CD14-positive monocyte (primary cell): ENCODE measurements around the gene TEX38. TPM values are rescaled to one million over a fixed set of nuclear protein-coding genes. Genes with fewer than 3 reads are reported as not detected.
"Not testable (repeated sequence)": the region's sequence is repeated elsewhere in the genome, so short reads cannot be mapped to it uniquely, and the experiment has no call there.

Experiments
- DNase-seq, 3 donors: peaks; one replicate each; pipeline ENCODE4 v3.0.0-alpha.2; 2011 to 2022
- H2AFZ ChIP-seq: 2 replicates; pipeline ENCODE4 v1.6.0; 2012; ENCODE audit warnings: mild to moderate bottlenecking, low read depth, low read length, inconsistent platforms; ENCODE audit not compliant: insufficient read depth, poor library complexity, severe bottlenecking
- H3K27ac ChIP-seq, 2 donors: 1 replicate in 1 of 2; 2 replicates in 1 of 2; pipeline ENCODE4 v1.5.1; 2012 to 2013; ENCODE audit warnings: low read length in 2 of 2, control low read depth in 1 of 2, inconsistent platforms in 1 of 2, low read depth in 1 of 2, mild to moderate bottlenecking in 1 of 2
- H3K27me3 ChIP-seq, 2 donors: one replicate each; pipeline versions ENCODE4 v1.6.0 to v1.6.1; 2011 to 2013; ENCODE audit warnings: low read length in 2 of 2; ENCODE audit not compliant: control insufficient read depth in 2 of 2, insufficient read depth in 2 of 2
- H3K36me3 ChIP-seq, 2 donors: replicated peaks in 1 of 2; 1 replicate in 1 of 2; 2 replicates in 1 of 2; pipeline versions ENCODE4 v1.5.1 to v1.6.1; 2012 to 2013; ENCODE audit warnings: low read length in 2 of 2, control low read depth in 1 of 2, inconsistent platforms in 1 of 2, mild to moderate bottlenecking in 1 of 2; ENCODE audit not compliant: insufficient read depth in 2 of 2, control insufficient read depth in 1 of 2
- H3K4me1 ChIP-seq, 2 donors: 1 replicate in 1 of 2; 2 replicates in 1 of 2; pipeline versions ENCODE4 v1.5.1 to v1.6.1; 2012 to 2013; ENCODE audit warnings: low read length in 2 of 2, control low read depth in 1 of 2, inconsistent platforms in 1 of 2, mild to moderate bottlenecking in 1 of 2, moderate library complexity in 1 of 2; ENCODE audit not compliant: insufficient read depth in 2 of 2, control insufficient read depth in 1 of 2
- H3K4me2 ChIP-seq: replicated peaks from 2 replicates; pipeline ENCODE3; 2012; ENCODE audit warnings: low read length, moderate library complexity, mild to moderate bottlenecking; ENCODE audit not compliant: poor library complexity, severe bottlenecking; ENCODE audit errors: extremely low read depth
- H3K4me3 ChIP-seq, 3 experiments: fragments of 200-600 bp in 1 of 3; sonication (generic) in 1 of 3; replicated peaks in 1 of 3; 1 replicate in 2 of 3; 2 replicates in 1 of 3; pipeline ENCODE4 v1.5.1; 2011 to 2013; ENCODE audit warnings: low read length in 3 of 3, mild to moderate bottlenecking in 3 of 3, control low read depth in 2 of 3, low read depth in 2 of 3, inconsistent platforms in 1 of 3, moderate library complexity in 1 of 3
- H3K79me2 ChIP-seq: 2 replicates; pipeline ENCODE4 v1.6.0; 2012; ENCODE audit warnings: mild to moderate bottlenecking, control low read depth, inconsistent platforms, low read length, moderate library complexity; ENCODE audit not compliant: insufficient read depth
- H3K9ac ChIP-seq: 2 replicates; pipeline ENCODE4 v1.6.0; 2017; ENCODE audit warnings: low read length, mild to moderate bottlenecking; ENCODE audit not compliant: insufficient read depth, poor library complexity, severe bottlenecking
- H3K9me3 ChIP-seq, 2 donors: replicated peaks in 1 of 2; 1 replicate in 1 of 2; 2 replicates in 1 of 2; pipeline versions ENCODE4 v1.5.1 to v1.6.1; 2012 to 2013; ENCODE audit warnings: low read length in 2 of 2, control low read depth in 1 of 2; ENCODE audit not compliant: control insufficient read depth in 1 of 2, insufficient read depth in 1 of 2
- H4K20me1 ChIP-seq: 2 replicates; pipeline ENCODE4 v1.6.0; 2012; ENCODE audit warnings: mild to moderate bottlenecking, low read length, control low read depth, moderate library complexity; ENCODE audit not compliant: insufficient read depth
- H3K27ac Mint-ChIP-seq, 7 donors: one replicate each; pipeline ENCODE4 v1.8.0; 2020; ENCODE audit warnings: mild to moderate bottlenecking in 7 of 7, mixed read lengths in 7 of 7, moderate library complexity in 6 of 7, inconsistent platforms in 2 of 7
- H3K27me3 Mint-ChIP-seq, 3 donors: one replicate each; pipeline ENCODE4 v1.8.0; 2021 to 2022; ENCODE audit warnings: low read depth in 3 of 3, mild to moderate bottlenecking in 3 of 3, mixed read lengths in 3 of 3, moderate library complexity in 3 of 3, inconsistent platforms in 1 of 3
- H3K36me3 Mint-ChIP-seq, 2 donors: one replicate each; pipeline ENCODE4 v1.8.0; 2020; ENCODE audit warnings: mixed read lengths in 2 of 2, inconsistent platforms in 1 of 2, mild to moderate bottlenecking in 1 of 2
- H3K4me1 Mint-ChIP-seq: one replicate; pipeline ENCODE4 v1.8.0; 2020; ENCODE audit warnings: mild to moderate bottlenecking, mixed read lengths
- H3K4me3 Mint-ChIP-seq, 2 donors: one replicate each; pipeline ENCODE4 v1.8.0; 2020; ENCODE audit warnings: mild to moderate bottlenecking in 2 of 2, mixed read lengths in 2 of 2, moderate library complexity in 1 of 2
- H3K9me3 Mint-ChIP-seq, 7 donors: one replicate each; pipeline ENCODE4 v1.8.0; 2020 to 2022; ENCODE audit warnings: mixed read lengths in 7 of 7, mild to moderate bottlenecking in 6 of 7, moderate library complexity in 6 of 7, inconsistent platforms in 2 of 7
- WGBS: methylation state at CpG from one replicate; pipeline ENCODE4 v1.1.5; 2013; ENCODE audit warnings: missing lambda C conversion rate; ENCODE audit not compliant: insufficient coverage; 5-methylcytosine and 5-hydroxymethylcytosine counted together
- intact Hi-C, 2 donors: fragments of 100-400 bp; cut with micrococcal nuclease; formaldehyde crosslinking; loops; one replicate each; pipeline versions ENCODE4 v1.15.0 to v1.15.1; 2023
- polyA plus RNA-seq, 3 donors: library from polyadenylated mRNA; depleted of rRNA in 1 of 3; unstranded in 2 of 3; stranded (reverse) in 1 of 3; fragments of 300-500 nt in 2 of 3; fragments of >200 nt in 1 of 3; fragmentation: Illumina TruSeq in 2 of 3; gene quantifications; 1 replicate in 2 of 3; 2 replicates in 1 of 3; pipeline ENCODE4 v1.2.3, GENCODE V29; 2012 to 2021
- TF ChIP-seq, protein P1 (sequence below): fragments of 200-600 bp; IDR thresholded peaks from one replicate; pipeline ENCODE4 v1.8.0; 2022; ENCODE audit warnings: antibody characterized with exemption, mild to moderate bottlenecking

Gene TEX38
- polyA plus RNA-seq, 3 donors, result not detected

DNA sequence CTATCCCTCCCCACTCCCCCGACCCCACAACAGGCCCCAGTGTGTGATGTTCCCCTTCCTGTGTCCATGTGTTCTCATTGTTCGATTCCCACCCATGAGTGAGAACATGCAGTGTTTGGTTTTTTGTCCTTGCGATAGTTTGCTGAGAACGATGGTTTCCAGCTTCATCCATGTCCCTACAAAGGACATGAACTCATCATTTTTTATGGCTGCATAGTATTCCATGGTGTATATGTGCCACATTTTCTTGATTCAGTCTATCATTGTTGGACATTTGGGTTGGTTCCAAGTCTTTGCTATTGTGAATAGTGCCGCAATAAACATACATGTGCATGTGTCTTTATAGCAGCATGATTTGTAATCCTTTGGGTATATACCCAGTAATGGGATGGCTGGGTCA lies 8.7 kb upstream of the TEX38 start:
- H3K27me3 ChIP-seq, H4K20me1 ChIP-seq, H3K27me3 Mint-ChIP-seq, H3K9ac ChIP-seq, H2AFZ ChIP-seq, H3K27ac Mint-ChIP-seq, H3K4me2 ChIP-seq, H3K9me3 ChIP-seq, H3K27ac ChIP-seq, DNase-seq, H3K9me3 Mint-ChIP-seq, intact Hi-C loops, H3K4me3 Mint-ChIP-seq, H3K4me3 ChIP-seq: not testable (repeated sequence)
- WGBS, result no CpG with 5 or more reads among the region's 5 CpGs
- Histone ChIP-seq H3K79me2 (peaks cover 15% of the 10 kb centered on the region), H3K4me1 (peaks cover 10 to 11% of the 10 kb centered on the region in 2 donors), H3K36me3 (peaks cover 21 to 44% of the 10 kb centered on the region in 2 donors)
- peaks cover 13% of the 10 kb centered on the region for H3K4me1 Mint-ChIP-seq
- peaks cover 26 to 30% of the 10 kb centered on the region in 2 donors for H3K36me3 Mint-ChIP-seq

DNA sequence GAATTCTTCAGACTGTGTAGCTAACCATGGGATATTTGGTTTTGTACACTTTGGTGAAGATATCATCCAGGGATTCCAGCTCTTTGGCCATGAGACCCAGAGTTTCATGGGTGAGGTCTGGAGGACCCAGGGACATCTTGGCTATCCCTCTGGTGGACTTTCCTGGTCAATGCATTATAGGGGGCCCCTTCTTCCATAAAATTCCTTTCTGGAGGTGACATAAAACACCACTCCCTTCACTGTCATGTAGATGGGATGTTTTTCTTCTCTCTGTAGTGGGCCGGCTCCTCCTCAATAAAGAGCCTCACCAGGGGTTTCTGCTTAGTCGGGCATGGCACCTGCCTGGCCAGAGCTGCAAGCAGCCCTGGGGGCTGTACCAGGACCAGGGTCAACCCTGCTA lies 5.7 kb upstream of the TEX38 start:
- DNase-seq, result no peak
- H3K9me3 ChIP-seq, result no peaks in the 10 kb centered on the region
- H3K9ac ChIP-seq, result no peak overlapping the region
- no peak overlapping the region for H3K4me3 Mint-ChIP-seq
- no peaks in the 10 kb centered on the region for H3K27me3 ChIP-seq
- intact Hi-C loops, result no loop called here
- no CpG with 5 or more reads among the region's 2 CpGs for WGBS
- peaks cover 15% of the 10 kb centered on the region for H3K79me2 ChIP-seq
- no peak overlapping the region for H2AFZ ChIP-seq
- H3K4me2 ChIP-seq, result no peak overlapping the region
- peaks cover 11 to 13% of the 10 kb centered on the region in 2 donors for H3K4me1 ChIP-seq
- peaks cover 17 to 20% of the 10 kb centered on the region in 2 donors for H3K36me3 Mint-ChIP-seq
- H3K4me3 ChIP-seq, result no peak overlapping the region
- H3K27ac ChIP-seq, result no peak overlapping the region
- no peak overlapping the region for H3K27ac Mint-ChIP-seq
- H3K4me1 Mint-ChIP-seq, result peaks cover 13% of the 10 kb centered on the region
- H3K9me3 Mint-ChIP-seq, result peaks cover 0 to 2% (median 0%) of the 10 kb centered on the region in 7 donors
- H3K36me3 ChIP-seq, result peaks cover 16 to 25% of the 10 kb centered on the region in 2 donors
- TF ChIP-seq, protein P1, sequence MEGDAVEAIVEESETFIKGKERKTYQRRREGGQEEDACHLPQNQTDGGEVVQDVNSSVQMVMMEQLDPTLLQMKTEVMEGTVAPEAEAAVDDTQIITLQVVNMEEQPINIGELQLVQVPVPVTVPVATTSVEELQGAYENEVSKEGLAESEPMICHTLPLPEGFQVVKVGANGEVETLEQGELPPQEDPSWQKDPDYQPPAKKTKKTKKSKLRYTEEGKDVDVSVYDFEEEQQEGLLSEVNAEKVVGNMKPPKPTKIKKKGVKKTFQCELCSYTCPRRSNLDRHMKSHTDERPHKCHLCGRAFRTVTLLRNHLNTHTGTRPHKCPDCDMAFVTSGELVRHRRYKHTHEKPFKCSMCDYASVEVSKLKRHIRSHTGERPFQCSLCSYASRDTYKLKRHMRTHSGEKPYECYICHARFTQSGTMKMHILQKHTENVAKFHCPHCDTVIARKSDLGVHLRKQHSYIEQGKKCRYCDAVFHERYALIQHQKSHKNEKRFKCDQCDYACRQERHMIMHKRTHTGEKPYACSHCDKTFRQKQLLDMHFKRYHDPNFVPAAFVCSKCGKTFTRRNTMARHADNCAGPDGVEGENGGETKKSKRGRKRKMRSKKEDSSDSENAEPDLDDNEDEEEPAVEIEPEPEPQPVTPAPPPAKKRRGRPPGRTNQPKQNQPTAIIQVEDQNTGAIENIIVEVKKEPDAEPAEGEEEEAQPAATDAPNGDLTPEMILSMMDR, result no peak
- H3K27me3 Mint-ChIP-seq, result no peaks in the 10 kb centered on the region
- no peaks in the 10 kb centered on the region for H4K20me1 ChIP-seq
